ENCODE data around the gene MBIP.

DNA sequence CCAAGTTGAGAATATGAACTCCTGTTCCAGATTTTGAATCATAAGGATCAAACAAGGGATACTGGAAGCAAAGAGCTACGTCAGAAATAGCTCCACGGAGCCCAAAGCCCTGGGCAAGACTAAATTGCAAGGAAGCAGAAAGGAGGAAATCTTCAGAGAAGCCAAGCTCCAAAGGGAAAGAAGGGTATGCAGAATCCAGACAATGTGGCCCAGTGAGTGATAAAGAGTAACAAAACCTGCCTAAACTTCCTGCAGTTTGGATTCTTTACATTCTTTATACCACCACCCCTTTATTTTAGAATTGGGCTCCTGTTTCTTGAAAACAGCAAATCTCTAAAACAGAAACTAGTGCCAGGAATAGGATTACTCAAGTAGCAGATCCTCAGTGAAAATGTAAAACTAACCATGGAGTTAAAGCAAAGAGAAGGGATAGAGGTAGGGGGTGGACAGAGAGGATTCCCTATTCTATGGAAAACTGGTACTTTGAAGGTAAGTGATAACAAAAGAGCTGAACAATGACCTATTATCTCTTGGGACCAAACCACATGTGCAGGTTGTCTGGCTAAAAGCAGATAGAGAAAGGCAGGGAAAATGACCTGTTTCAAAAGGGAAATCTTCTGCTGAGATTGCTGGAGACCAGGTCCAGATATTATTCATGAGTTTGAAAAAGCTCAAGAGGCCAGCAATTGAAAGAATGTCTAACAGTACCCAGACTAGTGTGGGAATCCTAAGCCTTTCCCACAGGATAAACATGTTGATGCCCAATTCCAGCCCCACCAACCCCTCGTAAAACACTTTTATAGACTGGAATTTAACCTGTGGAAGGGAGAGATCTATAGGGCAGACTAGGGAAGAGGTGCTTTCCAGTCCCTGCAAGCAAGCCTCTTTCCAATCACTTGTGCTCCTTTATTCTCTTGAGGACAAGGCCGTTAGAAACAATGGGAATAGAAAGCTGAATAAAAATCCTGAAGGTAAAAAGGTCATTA is 24.5 kb downstream of the MBIP start:
- TF ChIP-seq, protein P1, sequence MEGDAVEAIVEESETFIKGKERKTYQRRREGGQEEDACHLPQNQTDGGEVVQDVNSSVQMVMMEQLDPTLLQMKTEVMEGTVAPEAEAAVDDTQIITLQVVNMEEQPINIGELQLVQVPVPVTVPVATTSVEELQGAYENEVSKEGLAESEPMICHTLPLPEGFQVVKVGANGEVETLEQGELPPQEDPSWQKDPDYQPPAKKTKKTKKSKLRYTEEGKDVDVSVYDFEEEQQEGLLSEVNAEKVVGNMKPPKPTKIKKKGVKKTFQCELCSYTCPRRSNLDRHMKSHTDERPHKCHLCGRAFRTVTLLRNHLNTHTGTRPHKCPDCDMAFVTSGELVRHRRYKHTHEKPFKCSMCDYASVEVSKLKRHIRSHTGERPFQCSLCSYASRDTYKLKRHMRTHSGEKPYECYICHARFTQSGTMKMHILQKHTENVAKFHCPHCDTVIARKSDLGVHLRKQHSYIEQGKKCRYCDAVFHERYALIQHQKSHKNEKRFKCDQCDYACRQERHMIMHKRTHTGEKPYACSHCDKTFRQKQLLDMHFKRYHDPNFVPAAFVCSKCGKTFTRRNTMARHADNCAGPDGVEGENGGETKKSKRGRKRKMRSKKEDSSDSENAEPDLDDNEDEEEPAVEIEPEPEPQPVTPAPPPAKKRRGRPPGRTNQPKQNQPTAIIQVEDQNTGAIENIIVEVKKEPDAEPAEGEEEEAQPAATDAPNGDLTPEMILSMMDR (IDR thresholded peaks at IDR 0.05; ENCODE audit: insufficient read depth, low read depth, low read length): no peak
- TF ChIP-seq EZH2 (IDR thresholded peaks at IDR 0.05; ENCODE audit: insufficient read depth, low read length): no peak

Data from astrocyte (in vitro differentiated cells and primary cell).